Prostate gland (tissue), 1 donor: Measurements from ENCODE around the gene BPIFB6.

Experiments used
- POLR2A ChIP-seq: fragments of 450-650 bp; IDR thresholded peaks from one replicate; pipeline ENCODE4 v1.6.1; 2016; ENCODE audit warnings: antibody characterized with exemption, mild to moderate bottlenecking
- POLR2AphosphoS5 ChIP-seq: sonication (generic); formaldehyde crosslinking; IDR thresholded peaks from one replicate; pipeline ENCODE4 v1.6.1; 2017; ENCODE audit warnings: antibody characterized with exemption

DNA sequence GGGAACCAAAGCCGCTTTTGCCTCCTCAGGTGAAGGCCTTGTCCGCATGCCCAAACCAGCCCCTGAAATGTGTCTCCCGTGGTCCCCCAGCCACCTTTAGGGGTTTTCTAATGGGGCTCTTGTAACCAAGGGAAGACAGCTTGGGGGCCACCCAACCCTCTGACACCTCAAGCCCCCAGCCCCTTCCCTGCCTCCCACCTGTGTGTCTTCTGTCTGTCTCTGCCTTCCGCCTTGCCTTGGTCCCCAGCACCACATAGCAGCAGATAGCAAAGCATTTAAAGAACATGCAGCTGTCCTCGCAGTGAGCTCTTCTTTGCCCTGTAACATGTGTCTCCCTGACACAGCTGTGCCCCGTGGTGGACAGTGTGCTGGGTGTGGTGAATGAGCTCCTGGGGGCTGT, 31.8 kb downstream of the BPIFB6 start:
- TF ChIP-seq POLR2A (no peak), POLR2AphosphoS5 (no peak)
